COLO668 (cell line): ENCODE data around the gene COX6B2.
A peak's percentile ranks its signal among the peaks of the same experiment; 100 is the strongest.
"Not testable (repeated sequence)": the region's sequence is repeated elsewhere in the genome, so short reads cannot be mapped to it uniquely, and the experiment has no call there.

ENCODE experiments used
- DNase-seq: peaks from one replicate; lab custom pipeline; 2025; ENCODE audit not compliant: unreplicated experiment; lab: John Stamatoyannopoulos, UW

COX6B2 gene

DNA sequence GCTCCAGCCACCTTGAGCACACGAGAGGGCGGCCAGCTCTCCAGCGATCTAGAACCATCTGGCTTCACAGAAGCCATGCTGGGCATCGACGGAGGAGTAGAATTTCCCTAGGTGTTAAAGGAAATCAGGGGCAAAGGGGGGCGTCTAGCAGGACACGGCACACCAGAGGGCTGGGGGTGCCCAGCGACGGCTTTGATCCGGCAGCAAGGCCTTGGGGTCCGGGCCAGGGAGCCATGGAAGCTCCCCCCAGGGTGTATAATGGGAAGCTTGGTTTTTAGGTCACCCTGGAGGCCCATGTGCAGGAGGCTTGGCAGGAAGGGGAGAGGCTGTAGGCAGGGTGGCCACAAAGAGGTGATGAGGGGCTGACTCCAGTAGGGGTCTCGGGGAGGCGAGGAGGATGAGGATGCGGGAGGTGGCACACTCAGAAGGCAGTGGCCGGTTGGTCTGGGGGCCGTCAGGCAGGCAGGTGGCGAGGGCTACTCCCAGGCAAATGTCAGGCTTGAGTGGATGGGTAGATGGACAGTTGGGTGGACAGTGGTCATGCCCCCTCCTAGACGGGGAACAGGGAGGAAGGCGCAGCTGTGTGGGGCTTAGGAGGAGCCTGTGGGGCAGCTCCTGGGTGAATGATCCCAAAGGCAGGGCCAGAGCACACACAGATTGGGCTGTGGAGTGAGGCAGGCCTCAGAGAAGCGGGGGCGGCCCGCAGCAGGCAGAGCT lies 9.3 kb downstream of the COX6B2 start:
- DNase-seq = no peak

DNA sequence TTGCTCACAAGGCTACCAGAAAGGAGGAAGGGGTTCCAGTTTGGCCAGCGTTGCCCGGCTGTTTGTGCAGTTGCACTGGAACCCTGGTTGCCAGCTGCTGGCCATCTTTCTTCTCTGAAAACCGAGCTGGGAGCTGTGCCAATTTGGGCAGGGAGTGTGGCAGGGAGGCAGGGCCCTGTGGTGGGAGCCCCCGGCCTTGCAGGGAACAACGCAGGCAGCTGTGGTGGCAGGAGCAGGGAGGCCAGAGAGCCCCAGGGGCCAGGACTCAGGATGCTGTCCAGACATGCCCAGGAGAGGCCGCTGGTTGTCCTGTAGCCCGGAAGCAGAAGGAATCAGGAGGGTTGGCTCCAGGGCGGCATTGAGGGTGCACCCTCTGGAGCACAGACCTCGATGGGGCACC lies 10.1 kb downstream of the COX6B2 start:
- peak; percentile 15 for DNase-seq

GRCh38 chr19:55341595-55342531 lies 12.7 kb downstream of the COX6B2 start:
- DNase-seq = no peak

DNA sequence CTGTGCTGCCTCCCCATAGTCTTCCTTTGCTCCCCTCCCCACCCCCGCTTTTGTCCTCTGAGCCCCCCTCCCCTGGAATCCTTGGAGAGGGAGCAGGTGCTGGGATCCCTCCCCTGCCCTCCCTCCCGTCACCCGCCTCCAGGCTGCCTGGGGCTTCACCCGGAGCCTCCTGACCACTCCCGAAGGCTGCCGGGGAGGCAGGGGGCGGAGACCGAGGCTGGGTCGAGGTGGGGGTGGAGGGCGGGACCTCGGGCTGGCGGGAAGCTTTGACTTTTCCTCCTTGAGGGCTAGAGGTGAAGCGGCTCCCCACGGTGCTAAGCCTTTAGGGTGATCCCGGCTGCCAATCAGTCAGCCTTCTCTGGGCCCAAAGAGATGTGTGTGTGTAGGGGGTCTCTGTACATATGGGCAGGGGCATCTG lies 13.3 kb downstream of the COX6B2 start:
- DNase-seq = peak; percentile 87

GRCh38 chr19:55340784-55341147 lies 13.8 kb downstream of the COX6B2 start:
- DNase-seq = peak; percentile 67

DNA sequence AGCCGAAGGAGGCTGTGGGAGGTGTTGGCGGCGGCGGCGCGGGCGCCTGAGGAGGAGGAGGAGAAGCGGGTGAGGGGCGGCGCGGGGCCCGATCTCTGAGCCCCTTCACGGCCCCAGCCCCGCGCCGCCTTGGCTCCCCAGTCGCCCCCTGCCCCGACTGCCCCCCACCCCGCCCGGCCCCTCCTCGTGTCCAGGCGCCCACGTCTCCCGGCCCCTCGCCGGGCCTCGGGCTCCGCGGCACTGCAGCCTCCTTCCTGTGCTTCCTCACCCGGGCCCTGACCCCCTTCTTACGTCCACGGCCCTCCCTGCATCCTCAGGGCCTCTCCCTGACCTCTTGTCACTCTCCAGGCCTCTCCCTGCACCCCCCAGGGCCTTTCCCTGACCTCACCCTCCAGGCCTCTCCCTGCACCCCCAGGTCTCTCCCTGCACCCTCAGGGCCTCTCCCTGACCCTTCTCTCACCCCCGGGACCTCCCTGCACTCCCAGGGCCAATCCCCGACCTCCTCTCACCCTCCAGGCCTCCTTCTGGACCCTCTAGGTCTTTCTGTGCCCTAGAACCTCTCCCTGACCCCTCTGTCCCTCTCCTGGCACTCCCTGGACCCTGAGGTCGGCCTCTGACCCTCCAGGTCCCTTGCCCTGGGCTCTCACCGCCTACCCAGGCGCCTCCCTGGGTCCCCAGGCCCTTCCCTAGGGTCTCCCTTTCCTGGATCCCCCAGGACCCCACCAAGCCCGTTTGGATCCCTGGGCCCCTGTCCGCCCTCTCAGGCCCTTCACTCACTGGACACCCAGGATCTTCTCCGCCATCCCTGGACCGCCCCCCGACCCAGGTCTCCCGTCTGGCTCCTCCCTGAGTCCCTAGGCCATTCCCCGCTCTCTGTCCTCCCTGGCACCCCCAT lies 14.4 kb downstream of the COX6B2 start:
- no peak for DNase-seq

- DNase-seq = peak; percentile 100
These were observed 15.2 kb downstream of the COX6B2 start, which contains the start of gene KMT5C for GRCh38 chr19:55339105-55339888. Gene KMT5C (plus strand): TSS chr19:55339876. CDS start chr19:55341937, 2,061 bp downstream.

- DNase-seq = no peak
These were observed 18.4 kb downstream of the COX6B2 start for GRCh38 chr19:55336101-55336500.

GRCh38 chr19:55333870-55334269 lies 20.6 kb downstream of the COX6B2 start:
- DNase-seq = peak; percentile 58

GRCh38 chr19:55329791-55330190 lies 24.7 kb downstream of the COX6B2 start:
- not testable (repeated sequence) for DNase-seq

- not testable (repeated sequence) for DNase-seq
These were observed 25.7 kb downstream of the COX6B2 start for GRCh38 chr19:55328774-55329318.

GRCh38 chr19:55325172-55325571 lies 29.3 kb downstream of the COX6B2 start, which contains the start of gene TMEM150B:
Gene TMEM150B (minus strand): TSS chr19:55325341. CDS start chr19:55321036, 4,305 bp downstream.
- no peak for DNase-seq

DNA sequence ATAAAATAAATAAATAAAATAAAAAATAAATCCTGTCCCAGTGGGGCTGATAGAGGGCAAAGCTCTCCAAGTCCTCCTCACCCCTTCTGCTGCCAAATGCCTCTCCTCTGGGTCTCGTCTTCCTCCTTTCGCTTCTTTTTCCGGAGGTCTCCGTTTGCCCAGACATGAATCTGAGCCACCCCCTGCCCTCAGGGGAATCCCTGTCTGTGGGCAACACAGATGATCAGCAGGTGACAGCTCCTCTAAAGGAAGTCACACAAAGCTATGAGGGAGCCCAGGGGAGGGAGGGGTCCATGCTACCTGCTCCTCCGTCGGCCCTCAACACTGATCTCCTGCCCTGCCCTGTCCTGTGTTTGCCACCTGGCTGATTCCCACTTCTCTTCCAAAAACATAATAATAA lies 29.9 kb downstream of the COX6B2 start:
- DNase-seq = no peak

- DNase-seq = no peak
These were observed 32.2 kb downstream of the COX6B2 start for GRCh38 chr19:55322204-55322885.

DNA sequence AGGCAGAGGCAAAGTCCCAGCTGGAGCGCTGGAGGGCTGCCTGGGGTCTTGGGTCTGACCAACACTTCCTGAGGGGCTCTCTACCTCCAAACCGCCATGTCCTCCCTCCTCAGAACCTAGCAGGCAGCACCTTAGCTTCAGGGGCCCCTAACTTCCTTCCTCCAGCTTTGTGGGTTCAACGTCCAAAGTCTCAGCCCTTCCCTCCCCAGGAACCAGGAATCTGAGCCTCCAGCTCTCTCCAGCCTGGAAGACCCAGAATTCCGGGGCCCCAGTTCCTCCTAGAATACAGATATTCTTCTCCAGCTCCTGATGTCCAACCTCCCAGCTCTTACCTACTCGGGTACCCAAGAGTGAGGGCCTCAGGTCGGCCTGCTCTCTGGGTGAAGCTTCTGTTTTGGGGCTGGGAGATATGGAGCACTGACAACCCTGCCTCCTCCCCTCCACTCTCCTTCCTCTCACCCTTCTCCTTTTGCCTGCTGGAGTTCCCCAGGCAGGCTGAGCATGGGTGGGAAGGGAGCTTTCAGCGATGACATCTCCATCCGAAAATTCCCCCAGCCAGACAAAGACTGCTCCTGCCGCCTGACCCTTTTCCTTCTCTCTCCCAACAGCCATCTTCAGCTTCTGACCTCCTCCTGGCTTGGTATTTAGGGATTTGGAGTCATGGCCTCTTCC lies 32.9 kb downstream of the COX6B2 start:
- DNase-seq = no peak

GRCh38 chr19:55320844-55321419 lies 33.6 kb downstream of the COX6B2 start:
- no peak for DNase-seq

- DNase-seq = peak; percentile 66
These were observed 34.7 kb downstream of the COX6B2 start for GRCh38 chr19:55319785-55320184.

- DNase-seq = no peak
These were observed 37.9 kb downstream of the COX6B2 start for GRCh38 chr19:55316646-55317045.
